Spleen (tissue), 7 donors: Measurements from ENCODE around the gene PEF1.

ENCODE experiments used
- CTCF ChIP-seq, 11 experiments: fragments of 200-600 bp in 7 of 11; fragments of 450-650 bp in 4 of 11; sonication (generic) in 4 of 11; IDR thresholded peaks in 8 of 11; conservative IDR thresholded peaks in 3 of 11; 1 replicate in 7 of 11; 2 replicates in 4 of 11; pipeline versions ENCODE4 v1.4.0 to v1.8.0; 2016 to 2021; ENCODE audit warnings: antibody characterized with exemption in 11 of 11, inconsistent platforms in 4 of 11, mild to moderate bottlenecking in 1 of 11
- POLR2A ChIP-seq, 3 donors: fragments of 450-650 bp; IDR thresholded peaks; one replicate each; pipeline ENCODE4 v1.5.1; 2017; ENCODE audit warnings: antibody characterized with exemption in 3 of 3, mild to moderate bottlenecking in 1 of 3
- POLR2AphosphoS5 ChIP-seq, 3 donors: sonication (generic); formaldehyde crosslinking; IDR thresholded peaks; one replicate each; pipeline ENCODE4 v1.5.1; 2017; ENCODE audit warnings: antibody characterized with exemption in 3 of 3
- donor health status: DM: no; HTN: no; CAD: no; lungs with moderate emphysema.
- donor health status: DM: no; HTN: no; CAD: no.
- donor health status: DM: no; HTN: no; CAD: no.

- no peak for TF ChIP-seq CTCF (IDR thresholded peaks at IDR 0.05 in 8 of 11, conservative IDR thresholded peaks at IDR 0.05 in 3 of 11)
- no peak for TF ChIP-seq POLR2A (IDR thresholded peaks at IDR 0.05)
- no peak for TF ChIP-seq POLR2AphosphoS5 (IDR thresholded peaks at IDR 0.05)
These were observed 11.1 kb upstream of the PEF1 start for GRCh38 chr1:31655756-31656155.
